C4-2B (cell line): ENCODE data around the gene CPNE8.

ENCODE experiments used
- ZFX ChIP-seq: fragments of 450-650 bp; IDR thresholded peaks from 2 replicates; pipeline ENCODE4 v1.6.1; 2017
- TF ChIP-seq, protein P1 (sequence below): fragments of 450-650 bp; conservative IDR thresholded peaks from 2 replicates; pipeline ENCODE4 v1.5.1; 2017; ENCODE audit warnings: mild to moderate bottlenecking

- TF ChIP-seq, protein P1, sequence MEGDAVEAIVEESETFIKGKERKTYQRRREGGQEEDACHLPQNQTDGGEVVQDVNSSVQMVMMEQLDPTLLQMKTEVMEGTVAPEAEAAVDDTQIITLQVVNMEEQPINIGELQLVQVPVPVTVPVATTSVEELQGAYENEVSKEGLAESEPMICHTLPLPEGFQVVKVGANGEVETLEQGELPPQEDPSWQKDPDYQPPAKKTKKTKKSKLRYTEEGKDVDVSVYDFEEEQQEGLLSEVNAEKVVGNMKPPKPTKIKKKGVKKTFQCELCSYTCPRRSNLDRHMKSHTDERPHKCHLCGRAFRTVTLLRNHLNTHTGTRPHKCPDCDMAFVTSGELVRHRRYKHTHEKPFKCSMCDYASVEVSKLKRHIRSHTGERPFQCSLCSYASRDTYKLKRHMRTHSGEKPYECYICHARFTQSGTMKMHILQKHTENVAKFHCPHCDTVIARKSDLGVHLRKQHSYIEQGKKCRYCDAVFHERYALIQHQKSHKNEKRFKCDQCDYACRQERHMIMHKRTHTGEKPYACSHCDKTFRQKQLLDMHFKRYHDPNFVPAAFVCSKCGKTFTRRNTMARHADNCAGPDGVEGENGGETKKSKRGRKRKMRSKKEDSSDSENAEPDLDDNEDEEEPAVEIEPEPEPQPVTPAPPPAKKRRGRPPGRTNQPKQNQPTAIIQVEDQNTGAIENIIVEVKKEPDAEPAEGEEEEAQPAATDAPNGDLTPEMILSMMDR, result no peak
- TF ChIP-seq ZFX, result no peak
Observed at GRCh38 chr12:38695057-38695456, 210.3 kb downstream of the CPNE8 start.
